GM06990 (cell line): ENCODE data around the gene RXRA.

Experiments used
- DNase-seq: peaks from one replicate; pipeline ENCODE4 v3.0.0-alpha.2; 2011; ENCODE audit not compliant: insufficient read length; ENCODE audit errors: extremely low read depth
- H3K27me3 ChIP-seq: replicated peaks from 2 replicates; pipeline ENCODE4 v1.6.0; 2011; ENCODE audit warnings: low read length; ENCODE audit not compliant: control insufficient read depth, insufficient read depth
- H3K36me3 ChIP-seq: 2 replicates; pipeline ENCODE4 v1.5.1; 2011; ENCODE audit warnings: low read length; ENCODE audit not compliant: control insufficient read depth, insufficient read depth
- H3K4me3 ChIP-seq: replicated peaks from 2 replicates; pipeline ENCODE4 v1.5.1; 2011; ENCODE audit warnings: low read depth, mild to moderate bottlenecking, control low read depth, low read length
- CTCF ChIP-seq: IDR thresholded peaks from 2 replicates; pipeline ENCODE4 v1.5.1; 2011; ENCODE audit warnings: low read length, control low read depth, mild to moderate bottlenecking, inconsistent platforms; ENCODE audit not compliant: insufficient read depth, poor library complexity, severe bottlenecking

The RXRA gene

GRCh38 chr9:134321946-134322741 is 4.1 kb upstream of the RXRA start:
- Histone ChIP-seq H3K27me3 (peaks cover 4% of the 10 kb centered on the region), H3K4me3 (no peak overlapping the region), H3K36me3 (no peaks in the 10 kb centered on the region)
- no peak for DNase-seq
- TF ChIP-seq CTCF: no peak

GRCh38 chr9:134322781-134323241 is 3.4 kb upstream of the RXRA start:
- no peak for TF ChIP-seq CTCF
- H3K36me3 ChIP-seq: no peaks in the 10 kb centered on the region
- H3K27me3 ChIP-seq: peaks cover 4% of the 10 kb centered on the region
- no peak for DNase-seq
- H3K4me3 ChIP-seq: no peak overlapping the region

- DNase-seq: no peak
- no peak for TF ChIP-seq CTCF
- no peak overlapping the region for H3K4me3 ChIP-seq
- H3K36me3 ChIP-seq: no peaks in the 10 kb centered on the region
- peaks cover 8% of the 10 kb centered on the region for H3K27me3 ChIP-seq
Measured at GRCh38 chr9:134323741-134324358, 2.4 kb upstream of the RXRA start.

- Histone ChIP-seq H3K4me3 (no peak overlapping the region), H3K27me3 (peaks cover 8% of the 10 kb centered on the region), H3K36me3 (no peaks in the 10 kb centered on the region)
- DNase-seq: no peak
- no peak for TF ChIP-seq CTCF
Measured at GRCh38 chr9:134324359-134325095, 1.7 kb upstream of the RXRA start.

GRCh38 chr9:134325096-134325812 is 1.0 kb upstream of the RXRA start:
- DNase-seq: no peak
- no peak for TF ChIP-seq CTCF
- H3K4me3 ChIP-seq: peak overlapping the region; percentile 50

More at GRCh38 chr9:134325096-134325812, 1.0 kb upstream of the RXRA start:
- Histone ChIP-seq H3K27me3 (peaks cover 8% of the 10 kb centered on the region), H3K36me3 (no peaks in the 10 kb centered on the region)
